Endodermal cell (in vitro differentiated cells): ENCODE measurements around the gene HLF. TPM values are rescaled to one million over a fixed set of nuclear protein-coding genes. Genes with fewer than 3 reads are reported as not detected.

ENCODE experiments used
- DNase-seq: peaks from one replicate; pipeline ENCODE4 v3.0.0-alpha.2; 2017
- H3K27ac ChIP-seq: 2 replicates; pipeline ENCODE4 v1.5.1; 2013; ENCODE audit warnings: mild to moderate bottlenecking, low read depth, low read length, moderate library complexity
- H3K27me3 ChIP-seq: 2 replicates; pipeline ENCODE4 v1.6.1; 2013; ENCODE audit warnings: mild to moderate bottlenecking, low read length, moderate library complexity; ENCODE audit not compliant: insufficient read depth, control insufficient read depth, poor library complexity, severe bottlenecking
- H3K36me3 ChIP-seq: 2 replicates; pipeline ENCODE4 v1.7.0; 2013; ENCODE audit warnings: mild to moderate bottlenecking, low read length, moderate library complexity; ENCODE audit not compliant: control insufficient read depth, insufficient read depth
- H3K4me1 ChIP-seq: one replicate; pipeline ENCODE4 v1.7.0; 2013; ENCODE audit warnings: low read length; ENCODE audit not compliant: control insufficient read depth, insufficient read depth
- H3K4me3 ChIP-seq: 2 replicates; pipeline ENCODE4 v1.5.1; 2013; ENCODE audit warnings: mild to moderate bottlenecking, low read length, moderate library complexity
- H3K9ac ChIP-seq: 2 replicates; pipeline ENCODE4 v1.6.1; 2013; ENCODE audit warnings: mild to moderate bottlenecking, low read length, moderate library complexity; ENCODE audit not compliant: poor library complexity, severe bottlenecking; ENCODE audit errors: extremely low read depth
- H3K9me3 ChIP-seq: 2 replicates; pipeline ENCODE4 v1.6.1; 2013; ENCODE audit warnings: mild to moderate bottlenecking, low read length, moderate library complexity; ENCODE audit not compliant: control insufficient read depth
- H3K27ac Mint-ChIP-seq: 2 replicates; pipeline ENCODE4 v1.8.0; 2020; ENCODE audit warnings: mixed read lengths
- H3K27me3 Mint-ChIP-seq: 2 replicates; pipeline ENCODE4 v1.8.0; 2021; ENCODE audit warnings: mild to moderate bottlenecking, mixed read lengths; ENCODE audit not compliant: insufficient read depth
- H3K36me3 Mint-ChIP-seq: 2 replicates; pipeline ENCODE4 v1.8.0; 2020; ENCODE audit warnings: low read depth, mixed read lengths
- H3K4me1 Mint-ChIP-seq: 2 replicates; pipeline ENCODE4 v1.8.0; 2020; ENCODE audit warnings: mixed read lengths
- H3K4me3 Mint-ChIP-seq: 2 replicates; pipeline ENCODE4 v1.8.0; 2020; ENCODE audit warnings: mild to moderate bottlenecking, moderate library complexity, mixed read lengths
- H3K9me3 Mint-ChIP-seq: 2 replicates; pipeline ENCODE4 v1.8.0; 2020; ENCODE audit warnings: mild to moderate bottlenecking, mixed read lengths
- WGBS, 2 experiments: methylation state at CpG; one replicate each; pipeline versions ENCODE4 v1.1.5 to v1.1.7; 2013; ENCODE audit warnings: missing lambda C conversion rate in 2 of 2, mixed read lengths in 1 of 2; ENCODE audit not compliant: insufficient coverage in 1 of 2, insufficient read length in 1 of 2; 5-methylcytosine and 5-hydroxymethylcytosine counted together
- total RNA-seq, 2 donors: library from RNA; stranded (reverse); fragmentation: NEBNext Ultra II Directional in 1 of 2; extraction: Animal tissue kit (Norgen Biotek cat#: 25700) in 1 of 2; gene quantifications; 2 replicates in 1 of 2; 3 replicates in 1 of 2; pipeline ENCODE4 v1.2.1, GENCODE V29; 2021
- TF ChIP-seq, protein P1 (sequence below): fragments of 200-600 bp; sonication (generic); conservative IDR thresholded peaks from 2 replicates; pipeline ENCODE4 v1.5.0; 2021; ENCODE audit warnings: antibody characterized with exemption, mild to moderate bottlenecking

HLF gene
- total RNA-seq, 2 donors from 2014 or later = not detected

GRCh38 chr17:55368706-55369105 is 103.9 kb downstream of the HLF start:
- Histone ChIP-seq H3K27ac (no peak overlapping the region), H3K9me3 (no peaks in the 10 kb centered on the region), H3K4me1 (no peaks in the 10 kb centered on the region), H3K27me3 (no peaks in the 10 kb centered on the region), H3K4me3 (no peak overlapping the region), H3K36me3 (no peaks in the 10 kb centered on the region), H3K9ac (no peak overlapping the region)
- TF ChIP-seq, protein P1, sequence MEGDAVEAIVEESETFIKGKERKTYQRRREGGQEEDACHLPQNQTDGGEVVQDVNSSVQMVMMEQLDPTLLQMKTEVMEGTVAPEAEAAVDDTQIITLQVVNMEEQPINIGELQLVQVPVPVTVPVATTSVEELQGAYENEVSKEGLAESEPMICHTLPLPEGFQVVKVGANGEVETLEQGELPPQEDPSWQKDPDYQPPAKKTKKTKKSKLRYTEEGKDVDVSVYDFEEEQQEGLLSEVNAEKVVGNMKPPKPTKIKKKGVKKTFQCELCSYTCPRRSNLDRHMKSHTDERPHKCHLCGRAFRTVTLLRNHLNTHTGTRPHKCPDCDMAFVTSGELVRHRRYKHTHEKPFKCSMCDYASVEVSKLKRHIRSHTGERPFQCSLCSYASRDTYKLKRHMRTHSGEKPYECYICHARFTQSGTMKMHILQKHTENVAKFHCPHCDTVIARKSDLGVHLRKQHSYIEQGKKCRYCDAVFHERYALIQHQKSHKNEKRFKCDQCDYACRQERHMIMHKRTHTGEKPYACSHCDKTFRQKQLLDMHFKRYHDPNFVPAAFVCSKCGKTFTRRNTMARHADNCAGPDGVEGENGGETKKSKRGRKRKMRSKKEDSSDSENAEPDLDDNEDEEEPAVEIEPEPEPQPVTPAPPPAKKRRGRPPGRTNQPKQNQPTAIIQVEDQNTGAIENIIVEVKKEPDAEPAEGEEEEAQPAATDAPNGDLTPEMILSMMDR = no peak
- WGBS, 2 experiments = 89 to 90% methylated on average over 3 of the region's 3 CpGs
- Mint-ChIP-seq H3K27me3 (no peaks in the 10 kb centered on the region), H3K4me1 (no peaks in the 10 kb centered on the region), H3K27ac (no peak overlapping the region), H3K9me3 (peaks cover 28% of the 10 kb centered on the region), H3K36me3 (no peaks in the 10 kb centered on the region), H3K4me3 (no peak overlapping the region)
- DNase-seq = no peak

Other genes starting within 250 kb of the HLF start
- gene MMD, start 156.9 kb downstream of the HLF start, total RNA-seq = 10 to 100 TPM; 40.1 to 40.2 TPM
- not detected for gene SMIM36, start 246.5 kb downstream of the HLF start, total RNA-seq